Lung (tissue), 12 donors: ENCODE data around the gene SKOR1. TPM values are rescaled to one million over a fixed set of nuclear protein-coding genes. Genes with fewer than 3 reads are reported as not detected.
A peak's percentile ranks its signal among the peaks of the same experiment; 100 is the strongest.

Experiments used
- ATAC-seq: fragments of 200-7000 bp; cut with Tn5 transposase; one replicate; pipeline ENCODE4 v1.9.1; 2020; ENCODE audit warnings: moderate number of reproducible peaks; ENCODE audit not compliant: insufficient read depth, low FRiP score
- DNase-seq, 3 donors: peaks; one replicate each; pipeline ENCODE4 v3.0.0-alpha.2; 2013 to 2017
- H3K27ac ChIP-seq, 2 donors: one replicate each; pipeline ENCODE4 v1.5.1; 2013; ENCODE audit warnings: mild to moderate bottlenecking in 2 of 2, moderate library complexity in 2 of 2, control low read depth in 1 of 2, inconsistent platforms in 1 of 2, low read depth in 1 of 2, low read length in 1 of 2
- H3K27me3 ChIP-seq, 3 donors: one replicate each; pipeline ENCODE4 v1.5.1; 2013; ENCODE audit warnings: low read length in 2 of 3; ENCODE audit not compliant: control insufficient read depth in 3 of 3, insufficient read depth in 3 of 3
- H3K36me3 ChIP-seq, 4 donors: one replicate each; pipeline ENCODE4 v1.5.1; 2013; ENCODE audit warnings: low read length in 4 of 4, mild to moderate bottlenecking in 1 of 4, moderate library complexity in 1 of 4; ENCODE audit not compliant: control insufficient read depth in 4 of 4, insufficient read depth in 4 of 4
- H3K4me1 ChIP-seq, 5 donors: one replicate each; pipeline ENCODE4 v1.5.1; 2013; ENCODE audit warnings: low read length in 5 of 5, mild to moderate bottlenecking in 2 of 5, moderate library complexity in 1 of 5; ENCODE audit not compliant: control insufficient read depth in 5 of 5, insufficient read depth in 5 of 5
- H3K4me3 ChIP-seq: one replicate; pipeline ENCODE4 v1.5.1; 2013; ENCODE audit warnings: mild to moderate bottlenecking, control low read depth, moderate library complexity
- H3K9ac ChIP-seq, 2 donors: one replicate each; pipeline ENCODE4 v1.5.1; 2013; ENCODE audit warnings: low read length in 2 of 2, control low read depth in 1 of 2; ENCODE audit not compliant: insufficient read depth in 1 of 2
- H3K9me3 ChIP-seq, 4 donors: one replicate each; pipeline ENCODE4 v1.5.1; 2013; ENCODE audit warnings: low read length in 3 of 4, mild to moderate bottlenecking in 1 of 4, moderate library complexity in 1 of 4; ENCODE audit not compliant: control insufficient read depth in 4 of 4, insufficient read depth in 3 of 4
- WGBS, 2 donors: extraction: QIAGEN DNeasy Blood & Tissue Kit; methylation state at CpG; one replicate each; pipeline ENCODE4 v1.1.7; 2013; 5-methylcytosine and 5-hydroxymethylcytosine counted together
- polyA plus RNA-seq, 2 donors: library from polyadenylated mRNA; stranded (reverse); fragments of 200-250 nt; gene quantifications; one replicate each; pipeline ENCODE4 v1.2.1, GENCODE V29; 2013
- total RNA-seq, 2 donors: library from RNA; depleted of rRNA in 1 of 2; stranded (reverse); fragments of >200 nt in 1 of 2; gene quantifications; one replicate each; pipeline ENCODE4 v1.2.1, GENCODE V29; 2014 to 2021
- TF ChIP-seq, protein P1 (sequence below): IDR thresholded peaks from 2 replicates; pipeline ENCODE4 v1.5.1; 2012; ENCODE audit warnings: mild to moderate bottlenecking; ENCODE audit errors: control extremely low read depth, extremely low read depth
- donor health status: control.
- donor health status: control.
- donor health status: Bipolar disorder and iron deficiency.
- donor health status: healthy.
- donor health status: DM: yes; HTN: yes; CAD: no.

The SKOR1 gene
- total and polyA plus RNA-seq, 4 donors = 0.17 to 0.46 (median 0.31) TPM

DNA sequence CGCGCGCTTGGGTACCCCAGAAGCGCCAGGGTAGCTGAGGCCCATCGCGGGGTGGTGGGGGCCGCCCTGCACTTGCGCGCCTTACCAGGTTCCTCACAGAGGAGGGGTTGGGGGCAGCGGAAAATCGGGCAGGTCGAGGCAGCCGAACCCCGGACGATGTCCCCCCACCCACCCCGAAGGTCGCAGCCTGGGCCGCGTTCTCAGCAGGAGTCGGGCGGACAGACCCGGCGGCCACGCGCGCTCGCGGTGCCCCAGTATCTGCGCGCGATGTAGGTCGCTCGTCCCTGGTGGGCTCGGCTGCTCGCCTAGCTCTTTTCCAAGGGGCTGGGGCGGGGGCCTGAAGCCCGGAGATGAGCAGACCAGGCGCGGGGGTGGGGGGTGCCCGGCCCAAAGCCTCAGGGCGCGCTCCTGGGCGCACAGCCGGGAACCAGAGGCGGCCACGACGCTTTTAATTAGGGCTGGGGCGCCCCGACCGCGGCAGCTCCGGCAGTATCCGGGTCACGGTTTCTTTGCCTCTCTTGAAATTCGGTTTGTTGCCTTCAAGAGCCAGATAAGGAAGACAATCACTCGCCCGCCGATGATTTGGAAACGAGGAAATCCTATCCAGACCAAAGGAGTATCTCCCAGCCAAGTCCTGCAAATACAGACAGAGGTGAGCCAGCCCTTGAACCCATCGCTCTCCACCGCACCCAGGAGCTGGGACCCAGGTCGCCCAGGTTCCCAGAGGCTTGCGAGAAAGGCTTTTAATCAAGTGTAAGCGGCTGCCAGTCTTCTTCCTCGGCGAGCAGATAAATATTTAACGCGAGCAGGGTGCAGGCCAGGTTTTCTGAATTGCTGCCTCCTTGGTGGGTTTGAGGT, 4.6 kb downstream of the SKOR1 start:
- DNase-seq (peak in 1 of 3 donors; percentile 10), ATAC-seq (no peak)
- no peak overlapping the region for H3K27ac ChIP-seq
- H3K4me3 ChIP-seq = no peak overlapping the region
- no peaks in the 10 kb centered on the region for H3K36me3 ChIP-seq
- peaks cover 0 to 43% (median 21%) of the 10 kb centered on the region in 5 donors for H3K4me1 ChIP-seq
- TF ChIP-seq, protein P1, sequence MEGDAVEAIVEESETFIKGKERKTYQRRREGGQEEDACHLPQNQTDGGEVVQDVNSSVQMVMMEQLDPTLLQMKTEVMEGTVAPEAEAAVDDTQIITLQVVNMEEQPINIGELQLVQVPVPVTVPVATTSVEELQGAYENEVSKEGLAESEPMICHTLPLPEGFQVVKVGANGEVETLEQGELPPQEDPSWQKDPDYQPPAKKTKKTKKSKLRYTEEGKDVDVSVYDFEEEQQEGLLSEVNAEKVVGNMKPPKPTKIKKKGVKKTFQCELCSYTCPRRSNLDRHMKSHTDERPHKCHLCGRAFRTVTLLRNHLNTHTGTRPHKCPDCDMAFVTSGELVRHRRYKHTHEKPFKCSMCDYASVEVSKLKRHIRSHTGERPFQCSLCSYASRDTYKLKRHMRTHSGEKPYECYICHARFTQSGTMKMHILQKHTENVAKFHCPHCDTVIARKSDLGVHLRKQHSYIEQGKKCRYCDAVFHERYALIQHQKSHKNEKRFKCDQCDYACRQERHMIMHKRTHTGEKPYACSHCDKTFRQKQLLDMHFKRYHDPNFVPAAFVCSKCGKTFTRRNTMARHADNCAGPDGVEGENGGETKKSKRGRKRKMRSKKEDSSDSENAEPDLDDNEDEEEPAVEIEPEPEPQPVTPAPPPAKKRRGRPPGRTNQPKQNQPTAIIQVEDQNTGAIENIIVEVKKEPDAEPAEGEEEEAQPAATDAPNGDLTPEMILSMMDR = no peak
- no peak overlapping the region for H3K9ac ChIP-seq
- 9 to 11% methylated on average over 66 to 68 of the region's 68 CpGs for WGBS, 2 donors
- H3K27me3 ChIP-seq = peaks cover 15 to 82% (median 74%) of the 10 kb centered on the region in 3 donors
- peaks cover 0 to 7% (median 0%) of the 10 kb centered on the region in 4 donors for H3K9me3 ChIP-seq

DNA sequence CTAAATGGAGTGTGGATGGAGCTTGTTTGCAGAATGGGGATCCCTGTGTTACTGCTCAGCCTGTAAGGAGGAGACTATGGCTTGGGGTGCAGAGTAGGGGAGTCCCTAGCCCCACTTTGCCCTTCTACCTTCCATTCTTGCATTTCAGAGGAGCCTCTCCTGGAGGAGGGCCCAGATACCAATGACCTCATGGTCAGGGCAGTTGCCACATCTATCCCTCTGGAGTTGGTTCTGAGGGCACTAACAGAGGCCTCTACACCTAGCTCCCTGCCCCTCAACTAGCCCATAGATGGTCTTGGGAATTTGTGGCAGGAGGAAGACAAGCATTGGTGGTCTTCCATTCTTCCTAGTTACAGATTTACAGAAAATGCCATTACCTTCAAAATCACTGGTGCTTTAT, 6.1 kb downstream of the SKOR1 start:
- DNase-seq = peak in 1 of 3 donors; percentile 10
- Histone ChIP-seq H3K27ac (no peak overlapping the region), H3K27me3 (peaks cover 13 to 81% (median 79%) of the 10 kb centered on the region in 3 donors), H3K9me3 (peaks cover 0 to 4% (median 0%) of the 10 kb centered on the region in 4 donors), H3K4me3 (no peak overlapping the region), H3K9ac (no peak overlapping the region), H3K4me1 (peaks cover 0 to 50% (median 21%) of the 10 kb centered on the region in 5 donors), H3K36me3 (no peaks in the 10 kb centered on the region)
- TF ChIP-seq, protein P1 = no peak
- no peak for ATAC-seq

DNA sequence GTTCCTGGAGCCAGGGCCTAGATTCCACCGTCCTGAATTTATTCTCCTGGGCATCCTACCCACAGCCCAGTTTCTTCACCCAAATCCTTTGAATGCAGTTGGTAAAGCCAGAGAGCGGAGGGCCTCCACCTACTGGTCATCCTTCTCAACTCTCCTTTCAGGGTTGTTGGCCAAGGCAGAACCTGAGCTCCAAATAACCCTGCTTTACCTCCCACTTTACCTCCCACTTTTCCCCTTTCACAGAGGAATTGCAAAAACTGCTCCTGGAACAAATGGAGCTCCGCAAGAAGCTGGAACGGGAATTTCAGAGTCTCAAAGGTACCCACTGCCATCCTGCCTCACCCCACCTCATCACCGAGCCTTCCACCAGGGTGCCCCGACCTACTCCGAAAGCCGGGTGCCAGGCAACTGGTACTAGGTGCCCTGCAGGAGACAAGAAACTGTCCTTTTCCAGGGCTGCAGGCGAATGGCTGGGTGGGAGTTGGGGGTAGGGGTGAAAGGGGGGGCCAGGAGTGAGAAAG, 6.8 kb downstream of the SKOR1 start:
- Histone ChIP-seq H3K4me3 (no peak overlapping the region), H3K36me3 (no peaks in the 10 kb centered on the region), H3K27me3 (peaks cover 6 to 82% (median 78%) of the 10 kb centered on the region in 3 donors), H3K9ac (no peak overlapping the region), H3K9me3 (peaks cover 0 to 2% (median 0%) of the 10 kb centered on the region in 4 donors), H3K4me1 (peaks cover 0 to 50% (median 21%) of the 10 kb centered on the region in 5 donors), H3K27ac (no peak overlapping the region)
- TF ChIP-seq, protein P1 = no peak
- 29 to 31% methylated on average over 9 of the region's 9 CpGs for WGBS, 2 donors
- DNase-seq (peak in 2 of 3 donors; percentile 16 to 32), ATAC-seq (no peak)
